HL-60 (cell line): Measurements from ENCODE around the gene PCGF3.

ENCODE experiments used
- CTCF ChIP-seq: IDR thresholded peaks from one replicate; pipeline ENCODE4 v1.5.1; 2011; ENCODE audit warnings: low read length, control low read depth, inconsistent platforms; ENCODE audit not compliant: insufficient read depth
- GABPA ChIP-seq: IDR thresholded peaks from 2 replicates; pipeline ENCODE4 v1.6.1; 2012; ENCODE audit warnings: low read depth
- POLR2AphosphoS5 ChIP-seq: IDR thresholded peaks from 2 replicates; pipeline ENCODE4 v1.6.1; 2012; ENCODE audit warnings: low read depth
- REST ChIP-seq: IDR thresholded peaks from 2 replicates; pipeline ENCODE4 v1.6.1; 2012; ENCODE audit warnings: low read depth; ENCODE audit not compliant: insufficient replicate concordance

GRCh38 chr4:687048-687970, 18.3 kb upstream of the PCGF3 start:
- TF ChIP-seq CTCF = no peak
- no peak for TF ChIP-seq POLR2AphosphoS5
- no peak for TF ChIP-seq REST
- no peak for TF ChIP-seq GABPA
